NCI-H2196 treated with DMSO at 0.1 percent for 48 hours (cell line): ENCODE measurements around the gene BTBD9.

Experiments
- DNase-seq: peaks from one replicate; lab custom pipeline; 2025; ENCODE audit not compliant: unreplicated experiment; lab: John Stamatoyannopoulos, UW

BTBD9 gene

DNA sequence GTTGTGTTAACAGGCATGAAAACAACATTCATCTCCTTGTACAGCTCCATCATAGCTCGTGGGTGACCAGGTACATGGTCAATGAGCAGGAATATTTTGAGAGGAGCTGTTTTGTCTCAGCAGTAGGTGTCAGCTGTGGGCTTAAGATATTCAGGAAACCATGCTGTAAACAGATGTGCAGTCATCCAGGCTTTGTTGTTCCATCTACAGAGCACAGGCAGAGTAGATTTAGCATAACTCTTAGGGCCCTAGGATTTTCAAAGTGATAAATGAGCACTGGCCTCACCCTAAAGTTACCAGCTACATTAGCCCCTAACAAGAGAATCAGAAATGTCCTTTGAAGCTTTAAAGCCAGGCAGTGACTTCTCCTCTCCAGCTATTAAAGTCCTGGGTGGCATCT lies 154.2 kb downstream of the BTBD9 start:
- no peak for DNase-seq

GRCh38 chr6:38484656-38485055 lies 155.1 kb downstream of the BTBD9 start:
- DNase-seq, result no peak

- no peak for DNase-seq
Measured at GRCh38 chr6:38483526-38483925, 156.2 kb downstream of the BTBD9 start.

GRCh38 chr6:38482466-38482865 lies 157.3 kb downstream of the BTBD9 start:
- no peak for DNase-seq

GRCh38 chr6:38481851-38482250 lies 157.9 kb downstream of the BTBD9 start:
- DNase-seq, result no peak

DNA sequence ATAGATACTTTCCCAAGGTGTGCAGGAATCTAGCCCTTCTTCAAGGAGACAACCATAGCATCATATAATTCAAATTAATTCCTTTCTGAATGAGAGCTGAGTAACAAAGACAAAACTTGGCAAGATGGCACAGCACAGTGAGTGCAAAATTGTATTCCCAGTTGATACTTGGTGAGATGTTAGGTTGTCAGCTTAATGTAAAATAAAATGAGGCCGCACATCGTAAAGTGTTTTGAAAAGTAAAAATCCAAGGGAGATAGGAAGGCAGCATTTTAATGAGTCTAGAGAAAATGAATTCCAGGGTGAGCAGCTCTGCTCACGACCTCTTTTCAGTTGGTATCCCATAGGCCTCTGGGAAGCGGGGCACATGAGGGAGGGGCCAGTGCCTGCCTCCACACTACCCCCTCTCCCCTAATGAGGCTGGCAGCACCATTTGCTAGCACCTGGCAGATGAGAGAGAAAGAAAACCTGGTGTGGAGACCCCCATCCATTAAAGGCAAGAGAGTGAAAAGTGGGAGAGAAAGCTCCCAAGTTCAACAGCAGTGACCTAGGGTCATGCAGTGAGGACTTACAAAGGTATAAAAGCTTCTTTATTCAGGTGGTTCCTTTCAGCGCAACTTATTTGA lies 158.4 kb downstream of the BTBD9 start:
- DNase-seq, result no peak

DNA sequence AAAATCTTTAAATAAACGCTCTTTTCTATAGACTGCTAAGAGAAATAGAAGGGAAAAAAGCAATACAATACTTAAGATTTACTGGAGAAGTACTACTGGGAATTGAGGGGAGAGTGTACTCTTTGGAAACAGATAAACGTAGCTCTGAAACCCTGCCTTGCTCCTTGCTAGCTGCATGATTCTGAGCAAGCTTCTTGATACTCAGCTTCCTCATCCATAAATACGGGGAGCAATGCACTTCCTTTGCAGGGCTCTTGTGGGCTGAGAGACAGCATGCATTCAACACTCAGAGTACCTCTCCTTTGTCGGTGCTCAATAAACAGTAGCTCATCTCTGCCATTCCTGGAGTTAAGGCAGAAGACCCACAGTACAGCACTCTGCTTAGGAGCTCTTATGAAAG lies 159.7 kb downstream of the BTBD9 start:
- DNase-seq, result no peak

- no peak for DNase-seq
Measured at GRCh38 chr6:38479331-38479730, 160.4 kb downstream of the BTBD9 start.

DNA sequence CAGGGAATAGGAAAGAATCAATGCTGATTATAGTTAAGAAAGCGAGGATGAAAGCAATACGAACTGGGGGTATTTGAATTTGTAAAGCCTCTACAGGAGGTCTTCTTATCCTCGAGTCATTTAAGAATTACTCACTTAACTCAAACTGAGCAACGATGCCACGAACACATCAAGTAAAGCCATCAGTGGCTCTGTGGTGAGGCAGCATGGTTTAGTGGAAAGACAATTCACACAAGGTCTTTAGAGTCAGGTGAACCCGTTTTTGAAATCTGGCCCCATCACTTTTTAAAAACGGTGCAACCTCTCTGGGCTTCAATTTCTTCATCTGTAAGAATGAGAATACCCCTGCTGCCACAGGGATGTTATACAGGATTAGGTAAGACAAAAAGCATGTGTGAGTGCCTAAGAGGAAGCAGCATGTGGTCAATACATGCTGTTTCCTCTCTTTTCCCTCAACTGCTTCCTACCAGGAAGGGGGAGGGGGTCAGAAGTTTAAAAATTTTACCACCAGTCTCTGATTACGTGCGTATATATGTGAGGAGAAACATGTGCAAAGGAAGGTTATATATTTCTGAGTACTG lies 162.0 kb downstream of the BTBD9 start:
- DNase-seq, result no peak

DNA sequence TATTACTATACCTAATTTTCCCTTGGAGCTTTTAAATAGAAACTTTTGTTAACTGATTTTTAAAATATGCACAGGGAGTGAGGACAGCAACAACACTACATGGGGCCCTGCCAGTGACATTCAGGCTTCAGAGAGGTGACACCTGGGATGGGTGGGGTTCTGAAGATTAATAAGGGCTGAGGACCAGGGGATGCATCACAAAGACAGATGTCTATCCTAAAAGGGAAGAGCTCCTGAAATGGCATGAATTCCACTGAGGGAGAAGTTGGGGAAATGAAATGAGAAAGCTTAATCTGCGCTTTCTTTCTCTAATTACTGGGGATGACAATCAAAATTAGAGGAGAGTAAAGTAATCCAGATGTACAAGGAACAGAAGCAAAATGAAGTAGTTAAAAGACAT lies 162.8 kb downstream of the BTBD9 start:
- no peak for DNase-seq

DNA sequence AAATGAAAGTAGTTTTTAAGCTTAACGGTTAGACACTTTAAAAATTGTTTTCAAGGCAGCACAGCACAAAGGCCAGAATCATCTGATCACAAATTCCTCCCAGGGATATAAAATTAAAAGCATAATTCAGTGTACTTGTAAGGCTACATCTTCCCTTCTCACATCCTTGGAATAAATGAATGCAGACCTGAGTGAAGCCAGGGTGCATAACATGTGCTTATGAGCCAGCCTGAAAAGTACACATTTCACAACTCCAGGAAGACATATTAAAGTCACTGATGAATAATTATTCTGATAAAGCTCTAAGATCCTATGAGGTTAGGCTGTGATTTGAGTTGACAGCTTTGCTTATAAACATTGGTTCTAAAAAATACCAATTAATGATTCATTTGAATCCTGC lies 163.6 kb downstream of the BTBD9 start:
- DNase-seq, result no peak

DNA sequence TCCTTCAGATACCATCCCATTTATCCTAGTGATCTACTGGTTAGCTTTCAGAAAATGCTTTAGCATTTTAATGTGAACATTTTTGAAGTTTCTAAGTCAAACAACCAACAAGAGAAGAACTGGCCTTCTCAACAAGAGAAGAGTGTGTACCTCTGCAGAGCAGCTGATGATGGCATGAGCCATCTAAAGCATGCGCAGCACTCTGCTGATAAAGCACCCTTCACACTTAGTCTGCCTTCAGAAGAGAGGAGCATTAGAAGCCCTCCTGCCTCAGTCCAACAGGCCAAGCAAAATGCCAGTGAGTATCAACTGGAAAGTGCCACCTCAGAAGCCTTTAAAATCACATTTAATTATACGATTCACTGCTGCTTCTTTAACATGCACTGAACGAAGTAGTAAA lies 169.2 kb downstream of the BTBD9 start:
- no peak for DNase-seq

DNA sequence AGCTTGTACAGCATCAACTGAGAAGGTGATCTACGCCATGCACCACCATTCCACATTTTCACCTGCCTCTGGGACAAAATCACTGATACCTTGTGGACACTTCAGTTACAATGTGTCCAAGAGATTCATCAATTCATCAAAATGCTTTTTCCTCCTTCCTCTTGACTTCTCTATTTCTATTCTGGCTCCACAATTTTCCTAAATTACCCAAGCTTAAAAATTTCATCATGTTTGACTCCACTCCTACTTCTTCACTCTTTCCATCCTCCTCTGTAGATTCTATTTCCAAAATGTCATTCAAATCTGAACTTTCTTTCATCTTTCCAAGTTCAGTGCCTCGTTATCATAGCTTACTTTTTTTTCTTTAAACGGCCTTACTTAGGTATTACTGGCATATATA lies 172.2 kb downstream of the BTBD9 start:
- no peak for DNase-seq

DNA sequence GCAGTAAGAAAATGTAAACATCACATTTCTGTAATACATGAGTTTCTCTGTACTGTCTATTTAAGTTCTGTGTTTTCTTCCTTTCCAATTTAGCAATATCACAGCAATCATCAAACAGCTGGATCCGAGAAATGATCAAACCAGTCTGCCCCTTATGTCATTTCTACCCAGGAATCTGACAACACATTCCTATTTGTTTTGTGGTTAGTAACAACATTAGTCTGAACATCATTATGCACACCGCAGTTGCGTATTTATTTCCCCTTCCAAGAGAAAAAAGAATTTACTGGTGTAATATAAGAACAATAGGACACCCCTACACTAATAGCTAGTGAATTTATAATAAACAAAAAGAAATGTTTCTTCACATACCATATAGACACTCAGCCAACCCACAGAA lies 179.5 kb downstream of the BTBD9 start:
- DNase-seq, result no peak

GRCh38 chr6:38459291-38459690 lies 180.4 kb downstream of the BTBD9 start:
- DNase-seq, result no peak

- DNase-seq, result no peak
Measured at GRCh38 chr6:38453861-38454260, 185.9 kb downstream of the BTBD9 start.

GRCh38 chr6:38452816-38453660 lies 186.7 kb downstream of the BTBD9 start:
- DNase-seq, result no peak

GRCh38 chr6:38450717-38451116 lies 189.0 kb downstream of the BTBD9 start:
- no peak for DNase-seq

GRCh38 chr6:38445925-38446324 lies 193.8 kb downstream of the BTBD9 start:
- DNase-seq, result no peak

- no peak for DNase-seq
Measured at GRCh38 chr6:38445336-38445735, 194.4 kb downstream of the BTBD9 start.

DNA sequence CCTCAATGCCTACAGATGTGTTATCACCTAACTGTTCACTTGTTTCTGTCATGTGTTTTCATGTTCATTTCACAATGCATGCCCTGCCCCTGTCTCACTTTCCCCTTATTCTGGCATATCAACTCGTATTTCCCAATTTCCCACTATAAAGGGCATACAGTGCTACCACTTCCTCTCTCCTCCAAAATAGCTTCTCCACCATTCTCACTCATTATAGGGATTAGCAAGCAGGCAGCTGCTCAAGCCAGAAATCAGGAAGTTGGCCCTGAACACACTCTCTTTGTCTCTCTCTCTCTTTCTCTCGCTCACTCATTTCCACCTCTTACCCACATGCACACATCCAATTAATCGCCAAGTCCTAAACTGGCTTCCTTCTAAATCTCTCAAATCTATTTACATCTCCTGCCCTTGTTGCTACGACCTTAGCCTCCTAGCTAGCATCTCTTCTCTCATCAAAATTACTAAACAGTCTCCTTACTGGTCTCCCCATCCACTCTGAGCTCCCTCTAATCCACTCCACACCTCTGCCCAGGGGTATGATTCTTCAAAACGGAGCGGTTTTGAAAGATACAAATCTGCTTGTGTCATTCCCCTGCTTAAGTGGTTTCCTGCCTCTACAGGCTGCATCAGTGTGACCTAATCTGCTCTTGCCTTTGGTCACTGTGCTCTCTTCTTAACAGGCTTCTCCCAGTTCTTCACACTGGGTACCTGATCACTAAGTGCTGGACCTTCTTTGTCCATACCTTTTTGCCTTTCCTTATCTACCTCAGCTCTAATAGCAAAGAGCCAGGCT lies 196.2 kb downstream of the BTBD9 start:
- DNase-seq, result no peak

DNA sequence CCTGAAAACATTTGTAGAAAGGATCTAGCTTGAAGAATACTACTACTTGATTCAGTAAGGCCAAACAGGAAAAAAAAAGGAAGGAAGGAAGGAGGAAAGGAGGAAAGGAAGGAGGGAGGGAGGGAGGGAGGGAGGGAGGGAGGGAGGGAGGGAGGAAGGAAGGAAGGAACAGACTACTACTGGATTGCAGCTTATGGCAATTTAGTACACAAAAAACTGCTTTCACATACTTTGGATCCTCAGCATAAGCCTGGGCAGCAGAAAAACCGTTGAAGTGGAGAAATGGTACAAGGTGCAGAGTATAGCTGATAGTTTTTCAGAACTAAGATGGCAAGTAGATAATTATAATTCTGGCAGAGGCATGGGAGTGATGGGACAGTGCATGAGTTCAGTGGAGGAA lies 201.6 kb downstream of the BTBD9 start:
- no peak for DNase-seq
